Fibroblast of skin of back (primary cell): Measurements from ENCODE around the gene TEX54. TPM values are rescaled to one million over a fixed set of nuclear protein-coding genes. Genes with fewer than 3 reads are reported as not detected.
A peak's percentile ranks its signal among the peaks of the same experiment; 100 is the strongest.
"Not testable (repeated sequence)": the region's sequence is repeated elsewhere in the genome, so short reads cannot be mapped to it uniquely, and the experiment has no call there.

ENCODE experiments used
- DNase-seq: peaks from one replicate; pipeline ENCODE4 v3.0.0-alpha.2; 2013
- polyA plus RNA-seq, 2 experiments: library from polyadenylated mRNA; unstranded; fragments of 120-200 nt; gene quantifications; one replicate each; pipeline ENCODE4 v1.2.1, GENCODE V29; 2013; ENCODE audit not compliant: insufficient read length in 2 of 2

Gene TEX54
- polyA plus RNA-seq (2013, experiment 1 of 2; ENCODE audit: insufficient read length), result not detected
- polyA plus RNA-seq (2013, experiment 2 of 2; ENCODE audit: insufficient read length), result 0.28 TPM

GRCh38 chr11:62832336-62833234, at the start of gene TEX54:
TEX54 (minus strand) TSS chr11:62832841.
- DNase-seq, result no peak

- DNase-seq, result no peak
Measured at GRCh38 chr11:62882431-62882749, 49.7 kb upstream of the TEX54 start.

- DNase-seq, result peak; percentile 98
Measured at GRCh38 chr11:62881579-62882430, 49.2 kb upstream of the TEX54 start.

GRCh38 chr11:62880803-62881578, 48.4 kb upstream of the TEX54 start, which contains the start of gene SLC3A2:
SLC3A2 (plus strand) TSS chr11:62880896; CDS start chr11:62881024, 128 bp downstream.
- DNase-seq, result peak; percentile 86

GRCh38 chr11:62880231-62880802, 47.7 kb upstream of the TEX54 start:
- peak; percentile 66 for DNase-seq

GRCh38 chr11:62879235-62879978, 46.8 kb upstream of the TEX54 start:
- DNase-seq, result no peak

GRCh38 chr11:62876712-62877111, 44.1 kb upstream of the TEX54 start:
- DNase-seq, result no peak

GRCh38 chr11:62875698-62876478, 43.2 kb upstream of the TEX54 start:
- DNase-seq, result no peak

GRCh38 chr11:62874851-62875250, 42.2 kb upstream of the TEX54 start:
- no peak for DNase-seq

- no peak for DNase-seq
Measured at GRCh38 chr11:62865635-62866034, 33.0 kb upstream of the TEX54 start.

- no peak for DNase-seq
Measured at GRCh38 chr11:62863687-62864335, 31.2 kb upstream of the TEX54 start.

- not testable (repeated sequence) for DNase-seq
Measured at GRCh38 chr11:62861564-62862192, 29.0 kb upstream of the TEX54 start.

GRCh38 chr11:62860835-62861563, 28.4 kb upstream of the TEX54 start:
- no peak for DNase-seq

GRCh38 chr11:62859281-62859703, 26.7 kb upstream of the TEX54 start:
- DNase-seq, result not testable (repeated sequence)

GRCh38 chr11:62858201-62858600, 25.6 kb upstream of the TEX54 start:
- DNase-seq, result no peak

GRCh38 chr11:62857541-62857982, 24.9 kb upstream of the TEX54 start:
- no peak for DNase-seq

- DNase-seq, result no peak
Measured at GRCh38 chr11:62856333-62856895, 23.8 kb upstream of the TEX54 start.
